Tibial nerve (tissue), 4 donors: ENCODE data around the gene SUFU.

ENCODE experiments used
- CTCF ChIP-seq, 5 experiments: fragments of 200-600 bp in 3 of 5; fragments of 450-650 bp in 2 of 5; sonication (generic) in 3 of 5; IDR thresholded peaks; one replicate each; pipeline ENCODE4 v1.5.1; 2016 to 2019; ENCODE audit warnings: antibody characterized with exemption in 5 of 5, mild to moderate bottlenecking in 3 of 5, moderate library complexity in 2 of 5
- EP300 ChIP-seq, 2 donors: sonication (generic); formaldehyde crosslinking; IDR thresholded peaks; one replicate each; pipeline ENCODE4 v1.6.1; 2017; ENCODE audit warnings: antibody characterized with exemption in 2 of 2, mild to moderate bottlenecking in 1 of 2
- POLR2A ChIP-seq, 2 donors: fragments of 450-650 bp; IDR thresholded peaks; one replicate each; pipeline ENCODE4 v1.6.1; 2017; ENCODE audit warnings: antibody characterized with exemption in 2 of 2, mild to moderate bottlenecking in 2 of 2, moderate library complexity in 2 of 2

- TF ChIP-seq CTCF (IDR thresholded peaks at IDR 0.05) (no peak), POLR2A (IDR thresholded peaks at IDR 0.05) (no peak), EP300 (IDR thresholded peaks at IDR 0.05) (no peak)
These were observed 169.6 kb downstream of the SUFU start for GRCh38 chr10:102673236-102673818.
